Measurements from ENCODE around the gene MYBPC2.

The MYBPC2 gene

GRCh38 chr19:50409347-50409746, 23.3 kb upstream of the MYBPC2 start:
- FAIRE-seq: no peak
- no peak for DNase-seq (ENCODE audit: low spot score)

- DNase-seq (ENCODE audit: low spot score) (no peak), FAIRE-seq (no peak)
Measured at GRCh38 chr19:50410109-50410508, 22.6 kb upstream of the MYBPC2 start.

GRCh38 chr19:50412419-50412818, 20.3 kb upstream of the MYBPC2 start:
- FAIRE-seq (no peak), DNase-seq (ENCODE audit: low spot score) (no peak)

GRCh38 chr19:50413096-50413495, 19.6 kb upstream of the MYBPC2 start:
- FAIRE-seq (no peak), DNase-seq (ENCODE audit: low spot score) (no peak)

- FAIRE-seq: no peak
- DNase-seq (ENCODE audit: low spot score): no peak
Measured at GRCh38 chr19:50413531-50413930, 19.2 kb upstream of the MYBPC2 start.

GRCh38 chr19:50414864-50415660, 17.6 kb upstream of the MYBPC2 start:
- no peak for FAIRE-seq

GRCh38 chr19:50415661-50416033, 17.0 kb upstream of the MYBPC2 start:
- DNase-seq (ENCODE audit: low spot score) (no peak), FAIRE-seq (no peak)

More at GRCh38 chr19:50414864-50415660, 17.6 kb upstream of the MYBPC2 start:
- peak; percentile 57 for DNase-seq (ENCODE audit: low spot score)

- no peak for DNase-seq (ENCODE audit: low spot score)
- no peak for FAIRE-seq
Measured at GRCh38 chr19:50416034-50416977, 16.4 kb upstream of the MYBPC2 start.

- FAIRE-seq: no peak
- no peak for DNase-seq (ENCODE audit: low spot score)
Measured at GRCh38 chr19:50417111-50418081, 15.3 kb upstream of the MYBPC2 start.

GRCh38 chr19:50418176-50419021, 14.3 kb upstream of the MYBPC2 start, which contains the start of gene SPIB:
Gene SPIB (plus strand): TSS chr19:50418938. CDS start chr19:50418963, 25 bp downstream.
- FAIRE-seq (no peak), DNase-seq (ENCODE audit: low spot score) (no peak)

- FAIRE-seq: no peak
- DNase-seq (ENCODE audit: low spot score): no peak
Measured at GRCh38 chr19:50419022-50419579, 13.6 kb upstream of the MYBPC2 start.

GRCh38 chr19:50419580-50420035, 13.1 kb upstream of the MYBPC2 start:
- FAIRE-seq: no peak
- DNase-seq (ENCODE audit: low spot score): no peak

- no peak for FAIRE-seq
Measured at GRCh38 chr19:50420127-50420526, 12.6 kb upstream of the MYBPC2 start.

GRCh38 chr19:50420808-50421207, 11.9 kb upstream of the MYBPC2 start:
- FAIRE-seq: no peak
- DNase-seq (ENCODE audit: low spot score): no peak

More at GRCh38 chr19:50420127-50420526, 12.6 kb upstream of the MYBPC2 start:
- DNase-seq (ENCODE audit: low spot score): no peak

- no peak for FAIRE-seq
- no peak for DNase-seq (ENCODE audit: low spot score)
Measured at GRCh38 chr19:50422397-50423278, 10.1 kb upstream of the MYBPC2 start.

GRCh38 chr19:50423279-50424113, 9.2 kb upstream of the MYBPC2 start:
- no peak for DNase-seq (ENCODE audit: low spot score)
- no peak for FAIRE-seq

GRCh38 chr19:50425581-50425980, 7.1 kb upstream of the MYBPC2 start:
- no peak for DNase-seq (ENCODE audit: low spot score)
- no peak for FAIRE-seq

Measured in urothelium cell line (cell line).